K562 (cell line): Measurements from ENCODE around the gene RIPK4. TPM values are rescaled to one million over a fixed set of nuclear protein-coding genes. Genes with fewer than 3 reads are reported as not detected.

Experiments
- ATAC-seq: fragments of 200-7000 bp; cut with Tn5 transposase; 3 replicates; pipeline ENCODE4 v1.9.1; 2020; ENCODE audit warnings: moderate library complexity
- BruUV-seq: library from RNA; stranded (reverse); fragments of 400-500 nt; replicated peaks from 2 replicates; lab custom pipeline; 2021; lab: Mats Ljungman, UMichigan
- CTCF ChIA-PET: fragments of 300-600 bp; formaldehyde crosslinking; extraction: SDS; loops from one replicate; lab custom pipeline; 2021; ENCODE audit warnings: low intra/inter-chr PET ratio; lab: Yijun Ruan, JAX
- POLR2A ChIA-PET: fragments of 300-600, 350-650 bp; sonication (Branson Sonifier 250); formaldehyde crosslinking; extraction: SDS; loops from one replicate; lab custom pipeline; 2021; ENCODE audit warnings: antibody characterized with exemption, inconsistent platforms; lab: Yijun Ruan, JAX
- DNase-seq, 4 experiments: peaks; one replicate each; pipeline versions ENCODE4 v3.0.0 to v3.0.0-alpha.2; 2011 to 2018; ENCODE audit warnings: low spot score in 3 of 4, mixed read lengths in 3 of 4; ENCODE audit errors: extremely low read depth in 1 of 4
- FAIRE-seq: peaks from 2 replicates; lab custom pipeline; 2011; peaks lifted over from hg19 to GRCh38; lab: Jason Lieb, UNC
- H2AFZ ChIP-seq: 2 replicates; pipeline ENCODE4 v1.6.0; 2011; ENCODE audit warnings: low read depth, low read length, control low read depth, inconsistent platforms
- H3K27ac ChIP-seq: fragments of 200-600 bp; 3 replicates; pipeline ENCODE4 v1.8.0; 2011; ENCODE audit warnings: low read depth, mild to moderate bottlenecking, control low read depth, inconsistent platforms, low read length, moderate library complexity, mixed read lengths; ENCODE audit errors: extremely low read depth
- H3K27me3 ChIP-seq, 2 experiments: fragments of 300-600 bp in 1 of 2; 2 replicates in 1 of 2; 3 replicates in 1 of 2; pipeline versions ENCODE4 v1.6.0 to v1.8.0; 2011; ENCODE audit warnings: inconsistent platforms in 2 of 2, low read length in 2 of 2, mild to moderate bottlenecking in 1 of 2, mixed read lengths in 1 of 2, moderate library complexity in 1 of 2; ENCODE audit not compliant: control insufficient read depth in 2 of 2, insufficient read depth in 2 of 2
- H3K36me3 ChIP-seq: fragments of 300-600 bp; 3 replicates; pipeline ENCODE4 v1.8.0; 2011; ENCODE audit warnings: mild to moderate bottlenecking, low read length, inconsistent platforms; ENCODE audit not compliant: control insufficient read depth, insufficient read depth
- H3K4me1 ChIP-seq, 2 experiments: fragments of 200-600 bp in 1 of 2; replicated peaks in 1 of 2; 2 replicates in 1 of 2; 3 replicates in 1 of 2; pipeline versions ENCODE4 v1.5.1 to v1.8.0; 2011; ENCODE audit warnings: inconsistent platforms in 2 of 2, low read length in 2 of 2, mild to moderate bottlenecking in 1 of 2, mixed read lengths in 1 of 2, moderate library complexity in 1 of 2; ENCODE audit not compliant: control insufficient read depth in 2 of 2, insufficient read depth in 2 of 2
- H3K4me2 ChIP-seq: 2 replicates; pipeline ENCODE4 v1.6.1; 2011; ENCODE audit warnings: low read length, control low read depth, inconsistent platforms, mixed read lengths; ENCODE audit not compliant: insufficient read depth
- H3K4me3 ChIP-seq: fragments of 200-600 bp; sonication (generic), shearing (Covaris generic); 2 replicates; pipeline ENCODE4 v1.5.1; 2016; ENCODE audit warnings: control low read depth, inconsistent platforms
- H3K79me2 ChIP-seq: fragments of 200-600 bp; 3 replicates; pipeline ENCODE4 v1.8.0; 2011; ENCODE audit warnings: low read length, inconsistent platforms; ENCODE audit not compliant: control insufficient read depth, insufficient read depth
- H3K9ac ChIP-seq, 2 experiments: 2 replicates each; pipeline versions ENCODE4 v1.6.0 to v1.6.1; 2011; ENCODE audit warnings: low read depth in 2 of 2, low read length in 2 of 2, control low read depth in 1 of 2, inconsistent platforms in 1 of 2, mild to moderate bottlenecking in 1 of 2, mixed read lengths in 1 of 2; ENCODE audit not compliant: insufficient read depth in 1 of 2
- H3K9me1 ChIP-seq: one replicate; pipeline ENCODE4 v1.6.0; 2011; ENCODE audit warnings: inconsistent platforms, mild to moderate bottlenecking, low read length, moderate library complexity; ENCODE audit not compliant: control insufficient read depth, insufficient read depth
- H3K9me3 ChIP-seq: replicated peaks from 2 replicates; pipeline ENCODE4 v1.5.1; 2011; ENCODE audit warnings: low read depth, low read length, inconsistent platforms; ENCODE audit not compliant: control insufficient read depth, insufficient read depth
- H4K20me1 ChIP-seq: replicated peaks from 2 replicates; pipeline ENCODE4 v1.6.1; 2011; ENCODE audit warnings: low read length, inconsistent platforms, mixed read lengths; ENCODE audit not compliant: control insufficient read depth, insufficient read depth
- KDM2B ChIP-seq: fragments of 250-450 bp; sonication (Bioruptor Pico); IDR thresholded peaks from 2 replicates; pipeline ENCODE4 v1.8.0; 2021; ENCODE audit warnings: mild to moderate bottlenecking, moderate library complexity
- KLF10 ChIP-seq: fragments of 250-450 bp; sonication (Bioruptor Pico); IDR thresholded peaks from 2 replicates; pipeline ENCODE4 v1.6.1; 2021; ENCODE audit warnings: matching md5 sums
- PHF20 ChIP-seq: fragments of 450-650 bp; IDR thresholded peaks from 2 replicates; pipeline ENCODE4 v1.6.1; 2018; ENCODE audit not compliant: partially characterized antibody
- TCF15 ChIP-seq: fragments of 250-450 bp; sonication (Bioruptor Pico); IDR thresholded peaks from 2 replicates; pipeline ENCODE4 v1.8.0; 2022; ENCODE audit warnings: moderate library complexity, mild to moderate bottlenecking, inconsistent platforms
- ZNF76 ChIP-seq: fragments of 250-450 bp; sonication (Bioruptor Pico); IDR thresholded peaks from 2 replicates; pipeline ENCODE4 v1.4.0; 2020; ENCODE audit warnings: mild to moderate bottlenecking, moderate library complexity, borderline replicate concordance
- WGBS: fragments of 100-300 bp; shearing (Covaris generic); methylation state at CpG from one replicate; pipeline ENCODE4 v1.1.6; 2016; ENCODE audit warnings: low coverage, mixed read lengths; ENCODE audit not compliant: insufficient coverage; ENCODE audit errors: missing lambda C conversion rate; 5-methylcytosine and 5-hydroxymethylcytosine counted together
- in situ Hi-C: fragments of 300-500 bp; cut with MboI; formaldehyde crosslinking; loops from 4 replicates; pipeline ENCODE4 v1.15.0; 2018; ENCODE audit warnings: inconsistent platforms, mixed read lengths
- intact Hi-C: fragments of 100-400 bp; cut with micrococcal nuclease; formaldehyde crosslinking; loops from 2 replicates; pipeline ENCODE4 v1.14.2; 2022
- polyA plus RNA-seq, 8 experiments: library from polyadenylated mRNA; depleted of rRNA in 4 of 8; stranded (reverse) in 5 of 8; unstranded in 3 of 8; fragments of >200 nt; fragmentation: Nextera tagmentation in 2 of 8; fragmentation: Illumina TruSeq in 1 of 8; extraction: Ambion mirVana in 2 of 8; extraction: Trizol in 1 of 8; gene quantifications; 2 replicates each; pipeline versions ENCODE4 v1.2.1 to v1.2.3, GENCODE V29; 2011 to 2014; ENCODE audit warnings: inconsistent platforms in 1 of 8, missing spikeins in 1 of 8
- total RNA-seq, 7 experiments: library from RNA; depleted of rRNA in 6 of 7; stranded (reverse); fragments of >200 nt in 6 of 7; fragmentation: Illumina TruSeq in 2 of 7; extraction: Trizol in 2 of 7; gene quantifications; 2 replicates each; pipeline versions ENCODE4 v1.2.1 to v1.2.3, GENCODE V29; 2011 to 2021; ENCODE audit warnings: low replicate concordance in 1 of 7
- TF ChIP-seq, protein P1 (sequence below): fragments of 250-450 bp; sonication (Bioruptor Pico); IDR thresholded peaks from 2 replicates; pipeline ENCODE4 v1.8.0; 2021; ENCODE audit warnings: mild to moderate bottlenecking, moderate library complexity

The RIPK4 gene
- total and polyA plus RNA-seq, 9 of the 15 experiments (the other 6 are each of a cell fraction or from before 2014, with no cell fraction given), result not detected

DNA sequence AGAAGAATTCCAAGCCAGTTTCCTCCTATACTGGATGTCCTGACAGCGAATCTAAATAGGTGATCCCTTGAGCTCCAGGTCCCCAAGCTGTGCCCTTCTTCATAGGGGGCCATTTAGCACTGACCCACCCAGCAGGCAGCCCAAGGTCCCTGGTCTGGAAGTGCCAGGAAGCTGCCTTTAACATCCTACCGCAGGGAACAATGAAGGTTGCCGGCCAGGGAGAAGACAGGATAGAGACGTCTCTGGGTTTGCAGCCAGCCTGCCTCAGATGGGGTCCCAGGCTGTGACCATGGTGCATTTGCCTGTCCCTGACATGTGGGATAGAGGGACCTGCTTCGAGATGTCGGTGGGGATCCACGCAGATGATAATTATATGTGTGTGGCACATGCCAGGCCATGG lies 2.7 kb upstream of the RIPK4 start:
- H3K79me2 ChIP-seq, result no peaks in the 10 kb centered on the region
- no peak overlapping the region for H3K27ac ChIP-seq
- H3K9me1 ChIP-seq, result no peaks in the 10 kb centered on the region
- intact Hi-C loops (no loop called here), in situ Hi-C loops (no loop called here)
- H3K9me3 ChIP-seq, result no peaks in the 10 kb centered on the region
- H2AFZ ChIP-seq, result no peak overlapping the region
- POLR2A ChIA-PET, result interaction anchor here (0.7 kb wide), 1 partner anchor 16 kb away, joined by 4 read pairs; no protein-coding TSS in a partner anchor
- ATAC-seq (no peak), DNase-seq (no peak), FAIRE-seq (no peak)
- H3K27me3 ChIP-seq, result peaks cover 56 to 64% of the 10 kb centered on the region in 2 experiments
- no peak overlapping the region for H3K9ac ChIP-seq
- BruUV-seq, result no TSS peak
- 5% methylated on average over 7 of the region's 7 CpGs for WGBS
- CTCF ChIA-PET, result no interaction called here
- no peak for TF ChIP-seq PHF20
- no peak for TF ChIP-seq TCF15 (CRISPR knock-in tag)
- no peak for TF ChIP-seq KLF10
- no peak for TF ChIP-seq KDM2B (CRISPR knock-in tag)
- no peak for TF ChIP-seq ZNF76 (CRISPR knock-in tag)
- TF ChIP-seq, protein P1, sequence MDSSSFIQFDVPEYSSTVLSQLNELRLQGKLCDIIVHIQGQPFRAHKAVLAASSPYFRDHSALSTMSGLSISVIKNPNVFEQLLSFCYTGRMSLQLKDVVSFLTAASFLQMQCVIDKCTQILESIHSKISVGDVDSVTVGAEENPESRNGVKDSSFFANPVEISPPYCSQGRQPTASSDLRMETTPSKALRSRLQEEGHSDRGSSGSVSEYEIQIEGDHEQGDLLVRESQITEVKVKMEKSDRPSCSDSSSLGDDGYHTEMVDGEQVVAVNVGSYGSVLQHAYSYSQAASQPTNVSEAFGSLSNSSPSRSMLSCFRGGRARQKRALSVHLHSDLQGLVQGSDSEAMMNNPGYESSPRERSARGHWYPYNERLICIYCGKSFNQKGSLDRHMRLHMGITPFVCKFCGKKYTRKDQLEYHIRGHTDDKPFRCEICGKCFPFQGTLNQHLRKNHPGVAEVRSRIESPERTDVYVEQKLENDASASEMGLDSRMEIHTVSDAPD (CRISPR knock-in tag), result no peak
- no peak overlapping the region for H3K4me2 ChIP-seq
- H3K4me1 ChIP-seq, result peaks cover 0 to 5% of the 10 kb centered on the region in 2 experiments; a peak in 2 of 5 replicates
- no peaks in the 10 kb centered on the region for H3K36me3 ChIP-seq
- H3K4me3 ChIP-seq, result no peak overlapping the region
- peaks cover 9% of the 10 kb centered on the region; the same call in 1 of the 2 replicates for H4K20me1 ChIP-seq
